PC-9 (cell line): ENCODE data around the gene PTPN14.

Experiments
- CTCF ChIP-seq: fragments of 200-600 bp; sonication (generic); conservative IDR thresholded peaks from 2 replicates; pipeline ENCODE4 v1.6.1; 2017; ENCODE audit warnings: mixed run types, antibody characterized with exemption, mild to moderate bottlenecking, moderate library complexity
- EZH2 ChIP-seq: fragments of 200-600 bp; sonication (generic); IDR thresholded peaks from 2 replicates; pipeline ENCODE4 v1.8.0; 2017; ENCODE audit warnings: antibody characterized with exemption, low read depth

GRCh38 chr1:214453109-214453722 is 98.2 kb downstream of the PTPN14 start:
- TF ChIP-seq CTCF (no peak), EZH2 (no peak)
